HCT116 (cell line): Measurements from ENCODE around the gene LRFN2. TPM values are rescaled to one million over a fixed set of nuclear protein-coding genes. Genes with fewer than 3 reads are reported as not detected.

Experiments
- ATAC-seq: fragments of 200-7000 bp; cut with Tn5 transposase; 2 replicates; pipeline ENCODE4 v1.9.1; 2020; ENCODE audit warnings: mild to moderate bottlenecking, moderate library complexity
- BruUV-seq: library from RNA; stranded (reverse); fragments of 400-500 nt; replicated peaks from 2 replicates; lab custom pipeline; 2021; lab: Mats Ljungman, UMichigan
- CTCF ChIA-PET: fragments of 300-600 bp; sonication (Branson Sonifier 250); formaldehyde crosslinking; loops from one replicate; lab custom pipeline; 2021; ENCODE audit warnings: antibody characterized with exemption; lab: Charles Lee
- POLR2A ChIA-PET: fragments of 300-600, 350-600 bp; sonication (Branson Sonifier 250); formaldehyde crosslinking; loops from one replicate; lab custom pipeline; 2021; ENCODE audit warnings: antibody characterized with exemption; lab: Charles Lee
- RAD21 ChIA-PET, 2 experiments: fragments of 300-600 bp; sonication (Branson Sonifier 250); formaldehyde crosslinking; loops; one replicate each; lab custom pipeline; 2023; ENCODE audit warnings: low total read pairs in 2 of 2; ENCODE audit not compliant: uncharacterized antibody in 2 of 2, unreplicated experiment in 2 of 2, low non-redundant PET in 1 of 2; lab: Charles Lee
- DNase-seq: peaks from one replicate; pipeline ENCODE4 v3.0.0-alpha.2; 2010; ENCODE audit warnings: low read depth, low spot score
- H2AFZ ChIP-seq: fragments of 200-600 bp; shearing (Covaris generic), sonication (generic); 2 replicates; pipeline ENCODE4 v1.6.1; 2017; ENCODE audit warnings: low read depth, mixed run types, mixed read lengths, antibody characterized with exemption, low read length; ENCODE audit not compliant: poor library complexity, severe bottlenecking
- H3K27ac ChIP-seq: 2 replicates; pipeline ENCODE4 v1.5.1; 2012; ENCODE audit warnings: low read depth, low read length
- H3K27me3 ChIP-seq: fragments of 200-600 bp; sonication (generic); 2 replicates; pipeline ENCODE4 v1.6.1; 2016; ENCODE audit warnings: mixed run types, low read length, mixed read lengths; ENCODE audit not compliant: insufficient read depth
- H3K36me3 ChIP-seq, 2 experiments: fragments of 200-500 bp in 1 of 2; fragments of 200-600 bp in 1 of 2; sonication (Bioruptor generic) in 1 of 2; sonication (generic) in 1 of 2; 2 replicates each; pipeline versions ENCODE4 v1.5.1 to v1.6.1; 2014 to 2016; ENCODE audit warnings: low read length in 2 of 2, inconsistent platforms in 1 of 2, mixed read lengths in 1 of 2, mixed run types in 1 of 2; ENCODE audit not compliant: insufficient read depth in 2 of 2, control insufficient read depth in 1 of 2
- H3K4me1 ChIP-seq, 2 experiments: fragments of 200-600 bp in 1 of 2; sonication (generic) in 1 of 2; 2 replicates each; pipeline versions ENCODE4 v1.5.1 to v1.6.1; 2012 to 2017; ENCODE audit warnings: low read length in 2 of 2, inconsistent platforms in 1 of 2, mild to moderate bottlenecking in 1 of 2, mixed read lengths in 1 of 2, mixed run types in 1 of 2, moderate library complexity in 1 of 2; ENCODE audit not compliant: insufficient read depth in 2 of 2, control insufficient read depth in 1 of 2
- H3K4me2 ChIP-seq: fragments of 200-600 bp; sonication (generic); 2 replicates; pipeline ENCODE4 v1.6.1; 2017; ENCODE audit warnings: mixed run types, low read length, mixed read lengths
- H3K4me3 ChIP-seq, 2 experiments: fragments of 200-600 bp in 1 of 2; sonication (generic) in 1 of 2; replicated peaks in 1 of 2; 2 replicates each; pipeline ENCODE4 v1.5.1; 2011 to 2016; ENCODE audit warnings: low read length in 2 of 2, control low read depth in 1 of 2, low read depth in 1 of 2, mild to moderate bottlenecking in 1 of 2, mixed read lengths in 1 of 2, mixed run types in 1 of 2
- H3K79me2 ChIP-seq: fragments of 200-600 bp; sonication (generic); 2 replicates; pipeline ENCODE4 v1.6.1; 2017; ENCODE audit warnings: mild to moderate bottlenecking, mixed run types, low read length, moderate library complexity, mixed read lengths; ENCODE audit not compliant: insufficient read depth
- H3K9ac ChIP-seq: fragments of 200-600 bp; sonication (generic); 2 replicates; pipeline ENCODE4 v1.6.1; 2016; ENCODE audit warnings: low read length, mixed read lengths
- H3K9me2 ChIP-seq: fragments of 200-600 bp; sonication (generic), shearing (Covaris generic); 2 replicates; pipeline ENCODE4 v1.6.1; 2017; ENCODE audit warnings: mixed run types, mild to moderate bottlenecking, moderate library complexity; ENCODE audit not compliant: insufficient read depth
- H3K9me3 ChIP-seq, 2 experiments: fragments of 200-500 bp in 1 of 2; fragments of 200-600 bp in 1 of 2; sonication (Bioruptor generic) in 1 of 2; sonication (generic) in 1 of 2; 2 replicates each; pipeline ENCODE4 v1.6.1; 2014 to 2017; ENCODE audit warnings: low read length in 2 of 2, mixed read lengths in 2 of 2, inconsistent platforms in 1 of 2, low read depth in 1 of 2, mild to moderate bottlenecking in 1 of 2, mixed run types in 1 of 2, moderate library complexity in 1 of 2; ENCODE audit not compliant: control insufficient read depth in 1 of 2, insufficient read depth in 1 of 2
- H4K20me1 ChIP-seq: fragments of 200-600 bp; sonication (generic), shearing (Covaris generic); 2 replicates; pipeline ENCODE4 v1.6.1; 2017; ENCODE audit warnings: mixed run types, mild to moderate bottlenecking, moderate library complexity; ENCODE audit not compliant: insufficient read depth
- CBX3 ChIP-seq: IDR thresholded peaks from 2 replicates; pipeline ENCODE4 v1.6.1; 2012; ENCODE audit warnings: low read depth
- EZH2 ChIP-seq: fragments of 200-600 bp; sonication (generic); IDR thresholded peaks from 2 replicates; pipeline ENCODE4 v1.6.1; 2017; ENCODE audit warnings: antibody characterized with exemption, mixed run types
- JUND ChIP-seq: IDR thresholded peaks from 2 replicates; pipeline ENCODE4 v1.6.1; 2012
- POLR2A ChIP-seq: IDR thresholded peaks from 2 replicates; pipeline ENCODE4 v1.7.0; 2011; ENCODE audit warnings: borderline replicate concordance; ENCODE audit not compliant: insufficient read depth, insufficient read length; ENCODE audit errors: extremely low read depth
- POLR2AphosphoS5 ChIP-seq: IDR thresholded peaks from 2 replicates; pipeline ENCODE4 v1.6.1; 2011; ENCODE audit warnings: mild to moderate bottlenecking, low read depth, low read length, moderate library complexity
- SIN3A ChIP-seq: IDR thresholded peaks from 2 replicates; pipeline ENCODE4 v1.6.1; 2012; ENCODE audit warnings: low read depth
- YY1 ChIP-seq: IDR thresholded peaks from 2 replicates; pipeline ENCODE4 v1.6.1; 2011; ENCODE audit warnings: low read length, low read depth, moderate library complexity, mild to moderate bottlenecking; ENCODE audit not compliant: insufficient replicate concordance; ENCODE audit errors: extremely low read depth
- ZFX ChIP-seq: fragments of 450-650 bp; IDR thresholded peaks from 2 replicates; pipeline ENCODE4 v1.6.1; 2017
- ZNF274 ChIP-seq: fragments of 200-500 bp; sonication (Bioruptor generic); IDR thresholded peaks from 2 replicates; pipeline ENCODE4 v1.6.1; 2014; ENCODE audit warnings: mild to moderate bottlenecking, low read depth, low read length, inconsistent platforms
- intact Hi-C: fragments of 100-400 bp; cut with micrococcal nuclease; formaldehyde crosslinking; loops from 2 replicates; pipeline ENCODE4 v1.10.0; 2022
- total RNA-seq: library from RNA; stranded (reverse); gene quantifications from one replicate; pipeline ENCODE4 v1.2.1, GENCODE V29; 2021; ENCODE audit not compliant: unreplicated experiment
- TF ChIP-seq, protein P1 (sequence below): IDR thresholded peaks from 2 replicates; pipeline ENCODE4 v1.6.1; 2011; ENCODE audit warnings: mild to moderate bottlenecking, low read length, moderate library complexity; ENCODE audit not compliant: insufficient replicate concordance; ENCODE audit errors: extremely low read depth
- TF ChIP-seq, protein P2 (sequence below), 3 experiments: fragments of 200-600 bp in 1 of 3; sonication (generic) in 1 of 3; IDR thresholded peaks in 2 of 3; conservative IDR thresholded peaks in 1 of 3; 2 replicates each; pipeline ENCODE4 v1.5.1; 2012 to 2017; ENCODE audit warnings: low read depth in 2 of 3, low read length in 2 of 3, antibody characterized with exemption in 1 of 3, borderline replicate concordance in 1 of 3, control low read depth in 1 of 3, mild to moderate bottlenecking in 1 of 3, mixed read lengths in 1 of 3, mixed run types in 1 of 3, moderate library complexity in 1 of 3; ENCODE audit not compliant: insufficient read depth in 1 of 3

Gene LRFN2
- total RNA-seq, 1 experiment from 2014 or later, result not detected

DNA sequence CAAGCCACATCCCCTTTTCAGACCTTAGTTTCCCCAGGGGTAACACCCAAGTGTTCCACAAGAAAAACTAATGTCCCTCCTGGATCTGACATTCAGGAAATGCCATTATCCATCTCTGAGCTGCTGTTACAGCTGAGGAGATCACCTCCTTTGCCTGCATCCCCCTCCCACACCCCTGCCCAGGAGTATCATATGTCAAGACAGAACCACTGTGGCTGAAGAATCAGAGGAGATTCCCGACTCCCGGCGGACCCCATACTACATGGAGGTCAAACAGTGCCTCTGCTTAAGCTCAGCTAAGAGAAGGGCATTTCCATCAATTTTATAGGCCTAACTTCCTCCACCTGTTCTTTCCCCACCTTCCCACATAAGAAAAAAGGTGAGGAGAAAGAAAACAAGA is 36.8 kb upstream of the LRFN2 start:
- CTCF ChIA-PET, result no interaction called here
- no peak for ATAC-seq
- Histone ChIP-seq H3K4me2 (no peak overlapping the region), H3K9ac (no peak overlapping the region), H3K27ac (no peak overlapping the region), H3K9me3 (no peaks in the 10 kb centered on the region), H3K9me2 (no peaks in the 10 kb centered on the region), H3K27me3 (peaks cover 40% of the 10 kb centered on the region), H3K4me1 (no peaks in the 10 kb centered on the region), H3K79me2 (no peaks in the 10 kb centered on the region), H2AFZ (no peak overlapping the region), H3K4me3 (no peak overlapping the region), H3K36me3 (no peaks in the 10 kb centered on the region), H4K20me1 (no peaks in the 10 kb centered on the region)
- no peak for DNase-seq
- no peak for TF ChIP-seq EZH2
- TF ChIP-seq JUND, result no peak
- TF ChIP-seq YY1, result no peak
- TF ChIP-seq POLR2AphosphoS5, result no peak
- TF ChIP-seq ZNF274, result no peak
- TF ChIP-seq, protein P1, sequence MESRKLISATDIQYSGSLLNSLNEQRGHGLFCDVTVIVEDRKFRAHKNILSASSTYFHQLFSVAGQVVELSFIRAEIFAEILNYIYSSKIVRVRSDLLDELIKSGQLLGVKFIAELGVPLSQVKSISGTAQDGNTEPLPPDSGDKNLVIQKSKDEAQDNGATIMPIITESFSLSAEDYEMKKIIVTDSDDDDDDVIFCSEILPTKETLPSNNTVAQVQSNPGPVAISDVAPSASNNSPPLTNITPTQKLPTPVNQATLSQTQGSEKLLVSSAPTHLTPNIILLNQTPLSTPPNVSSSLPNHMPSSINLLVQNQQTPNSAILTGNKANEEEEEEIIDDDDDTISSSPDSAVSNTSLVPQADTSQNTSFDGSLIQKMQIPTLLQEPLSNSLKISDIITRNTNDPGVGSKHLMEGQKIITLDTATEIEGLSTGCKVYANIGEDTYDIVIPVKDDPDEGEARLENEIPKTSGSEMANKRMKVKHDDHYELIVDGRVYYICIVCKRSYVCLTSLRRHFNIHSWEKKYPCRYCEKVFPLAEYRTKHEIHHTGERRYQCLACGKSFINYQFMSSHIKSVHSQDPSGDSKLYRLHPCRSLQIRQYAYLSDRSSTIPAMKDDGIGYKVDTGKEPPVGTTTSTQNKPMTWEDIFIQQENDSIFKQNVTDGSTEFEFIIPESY, result no peak
- TF ChIP-seq, protein P2, sequence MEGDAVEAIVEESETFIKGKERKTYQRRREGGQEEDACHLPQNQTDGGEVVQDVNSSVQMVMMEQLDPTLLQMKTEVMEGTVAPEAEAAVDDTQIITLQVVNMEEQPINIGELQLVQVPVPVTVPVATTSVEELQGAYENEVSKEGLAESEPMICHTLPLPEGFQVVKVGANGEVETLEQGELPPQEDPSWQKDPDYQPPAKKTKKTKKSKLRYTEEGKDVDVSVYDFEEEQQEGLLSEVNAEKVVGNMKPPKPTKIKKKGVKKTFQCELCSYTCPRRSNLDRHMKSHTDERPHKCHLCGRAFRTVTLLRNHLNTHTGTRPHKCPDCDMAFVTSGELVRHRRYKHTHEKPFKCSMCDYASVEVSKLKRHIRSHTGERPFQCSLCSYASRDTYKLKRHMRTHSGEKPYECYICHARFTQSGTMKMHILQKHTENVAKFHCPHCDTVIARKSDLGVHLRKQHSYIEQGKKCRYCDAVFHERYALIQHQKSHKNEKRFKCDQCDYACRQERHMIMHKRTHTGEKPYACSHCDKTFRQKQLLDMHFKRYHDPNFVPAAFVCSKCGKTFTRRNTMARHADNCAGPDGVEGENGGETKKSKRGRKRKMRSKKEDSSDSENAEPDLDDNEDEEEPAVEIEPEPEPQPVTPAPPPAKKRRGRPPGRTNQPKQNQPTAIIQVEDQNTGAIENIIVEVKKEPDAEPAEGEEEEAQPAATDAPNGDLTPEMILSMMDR (IDR thresholded peaks at IDR 0.05 in 2 of 3, conservative IDR thresholded peaks at IDR 0.05 in 1 of 3; ENCODE audit: borderline replicate concordance in 1 of 3, insufficient read depth in 1 of 3, low read depth in 2 of 3, low read length in 2 of 3), result no peak
- no peak for TF ChIP-seq SIN3A
- no peak for TF ChIP-seq CBX3
- no peak for TF ChIP-seq POLR2A
- TF ChIP-seq ZFX, result no peak
- BruUV-seq, result no TSS peak
- POLR2A ChIA-PET, result no interaction called here
- intact Hi-C loops, result no loop called here
- RAD21 ChIA-PET, result no interaction called here
